Measurements from ENCODE around the gene EFNB2. TPM values are rescaled to one million over a fixed set of nuclear protein-coding genes. Genes with fewer than 3 reads are reported as not detected.
A peak's percentile ranks its signal among the peaks of the same experiment; 100 is the strongest.

Gene EFNB2
- total RNA-seq, 1 donor from 2014 or later = 33.1 TPM

DNA sequence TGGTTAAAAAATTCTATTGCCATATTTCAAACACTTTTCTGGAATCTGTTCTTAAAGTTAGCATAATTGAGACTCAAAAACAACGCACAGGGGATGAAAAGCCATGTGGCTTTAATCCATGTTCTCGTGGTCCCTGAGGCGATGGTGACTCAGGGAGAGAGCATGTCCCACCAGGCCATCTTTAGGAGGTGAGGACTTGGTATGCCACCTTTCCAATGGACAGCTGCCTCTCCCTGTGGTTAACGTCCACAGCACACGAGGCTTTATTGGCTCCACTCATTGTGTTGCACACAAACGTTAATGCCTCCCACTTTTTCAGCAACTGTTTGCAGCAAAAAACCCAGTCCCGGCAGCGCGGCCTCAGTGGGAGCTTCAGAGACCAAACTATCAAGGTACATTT, 51.4 kb downstream of the EFNB2 start:
- DNase-seq = no peak

DNA sequence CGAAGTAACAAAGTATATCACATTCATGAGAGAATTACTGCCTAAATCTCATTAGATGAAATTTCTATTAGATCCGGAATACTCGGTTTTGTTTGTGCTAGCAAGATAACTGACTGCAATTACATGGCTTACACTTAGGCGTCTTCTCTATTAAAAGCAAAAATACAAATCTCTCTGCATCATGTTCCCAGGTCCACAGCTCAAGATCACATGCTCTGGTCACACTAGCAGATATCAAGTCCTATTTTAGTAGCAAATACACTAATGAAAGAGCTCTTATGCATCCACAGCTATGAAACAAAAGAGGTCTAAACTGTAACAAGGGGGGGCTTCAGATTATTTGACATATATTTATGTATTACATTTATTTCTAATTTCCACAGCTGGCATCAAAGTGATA, 53.5 kb downstream of the EFNB2 start:
- no peak for DNase-seq

DNA sequence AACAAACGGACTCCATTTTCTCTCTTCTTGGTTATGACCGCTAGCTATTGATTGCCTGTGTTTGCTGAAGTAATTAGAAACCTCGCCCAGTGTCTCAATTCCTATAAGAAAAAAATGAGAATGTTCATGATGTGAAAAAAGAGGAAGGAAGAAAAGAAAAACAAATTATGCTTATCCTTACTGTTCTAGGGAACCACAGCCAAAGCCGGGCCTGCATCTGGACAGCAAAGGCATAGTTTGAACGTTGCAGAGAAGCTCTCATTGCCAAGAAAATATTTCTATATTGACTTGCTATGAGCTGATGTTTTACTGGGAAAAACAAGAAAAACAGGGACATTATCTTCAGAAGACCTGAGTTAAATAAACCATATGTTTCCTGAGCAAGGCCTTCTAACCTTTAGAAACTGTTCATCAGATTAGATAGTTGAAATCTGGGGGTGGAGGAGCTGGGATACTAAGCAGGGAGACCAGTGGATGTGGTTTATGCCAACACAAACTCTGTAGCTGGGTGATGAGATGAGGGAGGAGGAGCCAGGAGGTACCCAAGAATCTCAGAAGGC, 55.0 kb downstream of the EFNB2 start:
- DNase-seq = peak; percentile 65

- no peak for DNase-seq
Observed at GRCh38 chr13:106479929-106480328, 55.5 kb downstream of the EFNB2 start.

- DNase-seq = no peak
Observed at GRCh38 chr13:106478116-106478515, 57.3 kb downstream of the EFNB2 start.

GRCh38 chr13:106477303-106477702, 58.2 kb downstream of the EFNB2 start:
- no peak for DNase-seq

DNA sequence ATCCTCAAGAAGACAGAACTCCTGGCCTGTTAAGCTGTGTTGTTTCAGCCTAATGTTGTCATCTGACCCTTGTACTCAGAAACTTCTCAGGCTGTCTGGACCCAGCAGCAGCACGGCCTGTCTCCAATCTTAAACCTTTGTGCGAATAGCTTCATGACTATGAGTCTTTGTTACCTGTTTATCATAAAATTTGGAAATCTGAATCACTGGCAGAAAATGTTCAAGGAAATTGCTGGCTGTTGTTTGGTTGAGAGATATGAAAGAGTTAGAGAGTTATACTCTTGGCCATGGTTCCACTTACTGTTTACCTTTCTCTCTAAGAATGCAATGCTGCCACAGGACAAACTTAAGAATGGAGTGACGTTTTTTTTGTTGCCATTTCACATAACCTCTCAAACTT, 59.6 kb downstream of the EFNB2 start:
- DNase-seq = no peak

DNA sequence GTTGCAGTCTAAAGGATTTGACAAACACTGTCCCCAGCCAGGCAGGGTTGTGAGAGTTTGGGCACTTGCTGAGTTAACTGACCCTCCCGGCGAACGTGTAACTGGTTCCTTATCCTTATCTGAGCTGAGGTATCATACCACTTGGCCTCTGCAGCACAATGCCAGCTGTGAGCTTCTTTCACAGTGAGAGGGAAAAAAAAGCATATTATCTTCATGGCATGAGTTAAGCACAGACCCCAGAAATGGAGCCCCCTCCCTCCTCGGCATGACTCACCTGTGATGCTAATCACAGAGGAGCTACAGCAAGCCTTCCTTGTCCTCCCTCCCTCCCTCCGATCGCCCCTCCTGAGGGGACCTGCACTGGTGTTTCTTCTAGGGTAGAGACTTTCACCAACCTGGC, 60.5 kb downstream of the EFNB2 start:
- no peak for DNase-seq

DNA sequence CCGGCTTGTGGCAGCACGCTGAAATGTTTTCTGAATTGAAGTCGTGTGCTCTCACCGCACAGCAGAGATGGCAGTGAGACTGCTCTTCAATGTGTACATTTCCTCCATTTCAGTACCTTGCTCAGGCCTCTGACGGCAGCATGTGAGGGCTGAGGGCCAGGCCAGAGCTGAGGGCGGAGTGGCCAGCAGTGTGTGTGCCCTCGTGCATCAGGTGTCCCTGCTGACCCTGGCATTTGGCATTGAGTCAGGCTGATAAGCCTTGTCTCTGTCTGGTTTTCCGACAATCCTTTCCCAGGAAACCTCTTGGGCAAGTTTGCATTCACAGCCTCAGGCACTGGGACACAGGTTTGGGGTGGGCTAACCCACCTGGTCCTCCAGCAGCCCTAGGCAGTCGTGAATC, 62.3 kb downstream of the EFNB2 start:
- no peak for DNase-seq

DNA sequence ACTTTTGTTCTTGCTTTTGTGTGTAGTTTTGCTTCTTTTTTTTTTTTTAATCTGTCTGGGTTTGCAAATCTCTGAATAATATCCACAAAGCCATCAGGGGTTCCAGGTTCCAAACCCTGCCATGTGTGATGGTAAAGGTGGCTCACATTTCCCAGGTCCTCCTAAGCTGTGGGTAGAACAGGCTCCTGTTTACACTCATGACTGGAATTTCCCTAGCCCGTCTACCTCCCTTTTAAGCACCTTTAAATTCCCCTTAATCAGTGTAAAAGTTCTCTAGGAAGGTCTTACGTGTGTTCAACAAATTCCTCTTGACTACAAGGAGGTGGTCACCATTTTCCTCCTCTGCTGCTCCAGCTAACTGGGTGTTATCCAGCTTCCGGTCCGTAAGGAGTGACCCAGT, 62.8 kb downstream of the EFNB2 start:
- DNase-seq = no peak

- DNase-seq = peak; percentile 28
Observed at GRCh38 chr13:106471957-106472543, 63.4 kb downstream of the EFNB2 start.

GRCh38 chr13:106470576-106470975, 64.9 kb downstream of the EFNB2 start:
- DNase-seq = no peak

DNA sequence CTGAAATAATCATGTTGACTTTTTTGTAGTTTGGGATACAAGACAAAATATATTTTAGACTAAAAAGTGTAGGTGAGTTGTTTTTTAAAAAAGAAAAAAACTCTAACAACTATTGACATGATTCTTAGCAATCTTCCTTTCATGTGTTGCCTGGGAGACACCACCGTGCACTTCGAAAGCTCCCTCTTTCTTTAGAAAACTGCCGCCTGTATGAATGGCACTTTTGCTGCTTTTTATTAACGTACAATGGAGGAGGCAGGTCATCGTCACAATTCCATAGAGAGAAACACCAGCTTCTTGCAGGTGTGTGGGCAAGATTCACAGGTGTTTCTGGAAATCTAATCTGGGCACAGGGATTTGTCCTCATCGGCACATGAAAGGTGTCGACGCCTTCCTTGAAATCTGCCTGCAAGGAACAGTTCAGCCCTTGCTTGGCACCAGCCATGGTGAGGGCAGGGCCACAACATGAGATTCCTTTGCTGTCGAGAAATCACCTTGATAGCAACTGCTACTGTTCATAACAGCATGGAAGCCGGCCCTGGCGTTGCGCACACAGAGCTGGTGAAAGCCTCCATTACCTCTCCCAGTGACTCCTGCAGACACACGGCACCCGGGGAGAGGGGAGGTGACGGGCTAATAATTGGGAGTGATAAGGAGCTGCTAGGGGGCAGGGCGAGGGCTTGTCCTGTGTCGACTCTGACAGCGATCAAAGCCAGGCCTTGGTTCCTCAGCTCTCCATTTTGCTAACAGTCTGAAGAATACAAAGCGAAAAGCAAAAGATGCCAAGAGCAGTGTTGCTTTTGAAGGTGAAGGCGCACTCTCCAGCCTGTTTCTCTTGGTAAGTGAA, 66.5 kb downstream of the EFNB2 start:
- no peak for DNase-seq

GRCh38 chr13:106468207-106468606, 67.3 kb downstream of the EFNB2 start:
- DNase-seq = no peak

DNA sequence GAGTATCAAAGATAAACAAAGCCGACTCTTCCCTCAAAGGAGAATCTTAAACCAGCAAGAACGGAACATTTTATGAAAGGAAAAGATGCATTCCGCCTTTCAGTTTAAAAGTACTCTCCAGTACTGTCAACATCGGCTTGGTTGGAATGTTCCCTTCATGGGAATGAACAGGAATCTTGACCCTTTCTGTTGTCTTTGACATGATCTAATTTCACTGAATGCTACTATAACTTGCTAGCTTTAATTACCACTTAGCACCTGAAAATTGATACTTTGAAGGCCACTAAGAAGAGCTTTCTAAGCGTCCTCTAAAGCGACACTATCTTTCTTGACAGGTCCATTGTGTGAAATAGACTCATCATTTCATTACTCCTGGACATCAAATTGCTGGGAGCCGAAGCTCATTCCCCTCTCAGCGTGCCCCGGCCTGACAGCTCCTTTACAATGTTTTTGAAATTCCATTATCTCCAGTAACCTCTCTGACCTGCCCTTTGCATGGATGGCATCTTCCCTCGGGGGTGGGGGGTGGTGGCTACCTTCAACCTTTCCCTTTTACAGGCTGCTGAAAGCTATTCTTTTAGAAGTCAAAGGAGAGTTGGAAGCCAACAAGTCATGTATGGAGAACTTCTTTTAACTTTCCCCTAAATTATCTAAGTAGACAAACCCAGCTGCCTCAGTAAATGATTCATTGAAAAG, 67.9 kb downstream of the EFNB2 start:
- no peak for DNase-seq

DNA sequence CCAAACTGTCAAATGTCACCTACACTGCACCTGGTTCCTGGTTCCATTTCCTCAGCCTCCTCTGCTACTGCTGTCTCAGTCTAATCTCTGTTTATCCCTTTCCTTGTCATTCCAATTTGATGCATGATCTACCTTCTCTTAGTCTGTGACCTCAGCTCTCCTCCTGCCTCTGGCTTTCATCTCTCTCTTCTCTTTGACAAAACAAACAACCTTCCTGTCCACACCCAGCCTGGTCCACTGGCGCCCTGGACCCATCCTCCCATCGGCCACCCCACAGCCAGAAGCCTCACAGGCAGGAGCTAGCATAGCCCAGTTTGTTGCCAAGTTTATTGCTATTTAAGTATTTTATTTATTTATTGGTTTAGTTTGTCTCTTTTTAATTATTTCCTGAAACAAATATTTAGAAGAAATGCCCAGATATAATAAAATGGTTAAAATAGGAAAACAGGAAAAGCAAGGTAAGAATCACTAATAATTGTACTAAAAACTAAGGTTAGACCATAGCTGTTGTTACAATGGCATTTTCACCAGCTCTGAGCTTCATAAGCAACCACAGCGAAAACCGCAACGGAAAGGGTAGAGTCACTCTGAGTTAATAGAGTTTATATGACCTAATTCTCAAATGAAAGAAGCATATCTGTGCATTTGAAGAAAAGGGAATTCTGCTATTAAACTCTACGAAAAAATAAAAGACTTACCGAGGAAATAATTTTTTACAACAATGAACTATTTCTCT, 68.6 kb downstream of the EFNB2 start:
- no peak for DNase-seq

- no peak for DNase-seq
Observed at GRCh38 chr13:106464076-106464475, 71.4 kb downstream of the EFNB2 start.

DNA sequence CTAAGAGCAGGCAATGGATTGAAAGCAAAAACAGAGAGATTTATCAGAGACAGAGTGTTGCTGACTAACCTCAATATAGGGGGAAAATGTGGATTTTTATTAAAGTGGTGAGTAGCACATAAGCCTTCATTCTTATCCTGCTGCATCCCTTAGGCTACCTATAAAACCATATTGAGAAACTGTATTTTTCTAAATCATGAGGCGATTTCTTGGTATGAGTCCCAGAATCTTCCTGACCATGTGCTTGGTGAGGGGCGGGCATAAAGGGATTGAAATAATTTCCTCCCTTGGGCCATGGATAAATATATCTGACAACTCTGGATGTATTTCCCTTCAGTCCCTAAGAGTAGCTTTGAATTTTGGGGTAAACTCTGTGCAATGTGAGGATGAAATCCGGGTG, 72.8 kb downstream of the EFNB2 start:
- no peak for DNase-seq

GRCh38 chr13:106455777-106456176, 79.7 kb downstream of the EFNB2 start:
- DNase-seq = no peak

GRCh38 chr13:106455190-106455589, 80.3 kb downstream of the EFNB2 start:
- no peak for DNase-seq

GRCh38 chr13:106453101-106453500, 82.4 kb downstream of the EFNB2 start:
- no peak for DNase-seq

- no peak for DNase-seq
Observed at GRCh38 chr13:106450991-106451390, 84.5 kb downstream of the EFNB2 start.
